Esophagus muscularis mucosa (tissue), 3 donors: ENCODE data around the gene LMNTD2.

Experiments
- POLR2A ChIP-seq: fragments of 450-650 bp; IDR thresholded peaks from one replicate; pipeline ENCODE4 v1.6.1; 2017; ENCODE audit warnings: antibody characterized with exemption, moderate library complexity, mild to moderate bottlenecking, low read depth
- POLR2AphosphoS5 ChIP-seq, 2 donors: sonication (generic); formaldehyde crosslinking; IDR thresholded peaks; one replicate each; pipeline ENCODE4 v1.6.1; 2017; ENCODE audit warnings: antibody characterized with exemption in 2 of 2
- TF ChIP-seq, protein P1 (sequence below), 3 experiments: fragments of 200-600 bp in 2 of 3; fragments of 450-650 bp in 1 of 3; sonication (generic) in 2 of 3; IDR thresholded peaks; one replicate each; pipeline ENCODE4 v1.5.1; 2017 to 2019; ENCODE audit warnings: antibody characterized with exemption in 3 of 3, mild to moderate bottlenecking in 2 of 3, moderate library complexity in 1 of 3

DNA sequence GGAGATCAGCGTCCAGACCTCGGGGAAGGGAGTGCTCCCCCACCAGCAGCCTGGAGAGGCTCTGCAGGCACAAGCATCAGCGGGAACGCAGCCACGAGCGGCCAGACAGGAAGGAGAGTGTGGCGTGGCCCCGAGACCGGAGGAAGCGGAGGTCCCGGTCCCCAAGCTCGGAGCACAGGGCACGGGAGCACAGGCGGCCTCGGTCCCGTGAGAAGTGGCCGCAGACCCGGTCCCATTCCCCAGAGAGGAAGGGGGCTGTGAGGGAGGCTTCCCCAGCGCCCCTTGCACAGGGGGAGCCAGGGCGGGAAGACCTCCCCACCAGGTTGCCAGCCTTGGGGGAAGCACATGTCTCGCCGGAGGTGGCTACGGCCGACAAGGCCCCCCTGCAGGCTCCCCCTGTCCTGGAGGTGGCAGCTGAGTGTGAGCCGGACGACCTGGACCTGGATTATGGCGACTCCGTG is 48.3 kb upstream of the LMNTD2 start:
- TF ChIP-seq POLR2A, result no peak
- TF ChIP-seq, protein P1, sequence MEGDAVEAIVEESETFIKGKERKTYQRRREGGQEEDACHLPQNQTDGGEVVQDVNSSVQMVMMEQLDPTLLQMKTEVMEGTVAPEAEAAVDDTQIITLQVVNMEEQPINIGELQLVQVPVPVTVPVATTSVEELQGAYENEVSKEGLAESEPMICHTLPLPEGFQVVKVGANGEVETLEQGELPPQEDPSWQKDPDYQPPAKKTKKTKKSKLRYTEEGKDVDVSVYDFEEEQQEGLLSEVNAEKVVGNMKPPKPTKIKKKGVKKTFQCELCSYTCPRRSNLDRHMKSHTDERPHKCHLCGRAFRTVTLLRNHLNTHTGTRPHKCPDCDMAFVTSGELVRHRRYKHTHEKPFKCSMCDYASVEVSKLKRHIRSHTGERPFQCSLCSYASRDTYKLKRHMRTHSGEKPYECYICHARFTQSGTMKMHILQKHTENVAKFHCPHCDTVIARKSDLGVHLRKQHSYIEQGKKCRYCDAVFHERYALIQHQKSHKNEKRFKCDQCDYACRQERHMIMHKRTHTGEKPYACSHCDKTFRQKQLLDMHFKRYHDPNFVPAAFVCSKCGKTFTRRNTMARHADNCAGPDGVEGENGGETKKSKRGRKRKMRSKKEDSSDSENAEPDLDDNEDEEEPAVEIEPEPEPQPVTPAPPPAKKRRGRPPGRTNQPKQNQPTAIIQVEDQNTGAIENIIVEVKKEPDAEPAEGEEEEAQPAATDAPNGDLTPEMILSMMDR (IDR thresholded peaks at IDR 0.05), result no peak
- TF ChIP-seq POLR2AphosphoS5 (IDR thresholded peaks at IDR 0.05), result no peak
